ENCODE results near the gene DGCR8.

DNA sequence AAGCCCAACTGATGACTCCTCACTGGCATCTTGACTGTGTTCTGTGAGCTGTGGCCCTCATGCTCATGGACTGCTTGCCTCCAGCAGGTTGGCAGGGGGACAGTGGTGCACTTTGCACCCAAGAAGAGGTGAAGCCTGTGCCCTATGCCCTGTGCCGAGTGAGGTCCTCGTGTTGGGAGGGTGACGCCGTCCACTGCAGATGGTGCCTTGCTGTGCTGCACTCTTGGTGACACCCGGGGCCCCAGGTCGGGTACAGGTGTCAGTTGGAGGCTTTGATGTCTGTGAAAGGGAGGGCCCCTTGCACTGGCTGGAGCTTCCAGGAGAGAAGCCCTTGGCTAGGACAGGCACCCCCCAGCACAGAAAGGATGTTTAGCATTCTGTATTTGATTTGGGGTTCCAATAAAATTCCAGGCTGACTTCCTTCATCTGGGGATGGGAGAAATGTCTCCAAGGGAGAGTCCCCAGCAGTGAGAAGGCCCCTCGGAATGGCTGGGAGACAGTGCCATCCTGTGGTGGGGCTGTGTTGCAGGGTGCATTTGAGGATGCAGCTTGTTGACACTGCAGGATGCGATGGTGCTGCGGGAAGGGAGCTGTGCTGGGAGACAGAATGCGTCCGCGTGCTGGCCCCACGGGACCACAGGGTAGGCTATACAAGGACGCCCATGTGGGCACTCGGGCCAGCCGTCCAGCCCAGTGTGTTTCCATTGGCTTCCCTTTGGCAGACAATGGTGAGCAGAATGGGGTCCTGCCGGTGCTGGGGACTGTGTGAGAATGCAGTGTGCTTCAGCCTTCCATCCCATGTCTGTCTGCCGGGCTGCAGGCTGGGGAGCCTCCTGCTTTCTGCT, 49.1 kb downstream of the DGCR8 start:
- TF ChIP-seq, protein P1, sequence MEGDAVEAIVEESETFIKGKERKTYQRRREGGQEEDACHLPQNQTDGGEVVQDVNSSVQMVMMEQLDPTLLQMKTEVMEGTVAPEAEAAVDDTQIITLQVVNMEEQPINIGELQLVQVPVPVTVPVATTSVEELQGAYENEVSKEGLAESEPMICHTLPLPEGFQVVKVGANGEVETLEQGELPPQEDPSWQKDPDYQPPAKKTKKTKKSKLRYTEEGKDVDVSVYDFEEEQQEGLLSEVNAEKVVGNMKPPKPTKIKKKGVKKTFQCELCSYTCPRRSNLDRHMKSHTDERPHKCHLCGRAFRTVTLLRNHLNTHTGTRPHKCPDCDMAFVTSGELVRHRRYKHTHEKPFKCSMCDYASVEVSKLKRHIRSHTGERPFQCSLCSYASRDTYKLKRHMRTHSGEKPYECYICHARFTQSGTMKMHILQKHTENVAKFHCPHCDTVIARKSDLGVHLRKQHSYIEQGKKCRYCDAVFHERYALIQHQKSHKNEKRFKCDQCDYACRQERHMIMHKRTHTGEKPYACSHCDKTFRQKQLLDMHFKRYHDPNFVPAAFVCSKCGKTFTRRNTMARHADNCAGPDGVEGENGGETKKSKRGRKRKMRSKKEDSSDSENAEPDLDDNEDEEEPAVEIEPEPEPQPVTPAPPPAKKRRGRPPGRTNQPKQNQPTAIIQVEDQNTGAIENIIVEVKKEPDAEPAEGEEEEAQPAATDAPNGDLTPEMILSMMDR (IDR thresholded peaks at IDR 0.05) = peak; percentile 44 to 59 (median 50)
- TF ChIP-seq POLR2A (IDR thresholded peaks at IDR 0.05) = no peak

Measured in right lobe of liver (tissue), 4 donors.